ENCODE results near the gene CEACAM1. TPM values are rescaled to one million over a fixed set of nuclear protein-coding genes. Genes with fewer than 3 reads are reported as not detected.
A peak's percentile ranks its signal among the peaks of the same experiment; 100 is the strongest.

Gene CEACAM1
- total and polyA plus RNA-seq, 3 donors from 2014 or later: 6.8 to 13.7 (median 12.7) TPM

DNA sequence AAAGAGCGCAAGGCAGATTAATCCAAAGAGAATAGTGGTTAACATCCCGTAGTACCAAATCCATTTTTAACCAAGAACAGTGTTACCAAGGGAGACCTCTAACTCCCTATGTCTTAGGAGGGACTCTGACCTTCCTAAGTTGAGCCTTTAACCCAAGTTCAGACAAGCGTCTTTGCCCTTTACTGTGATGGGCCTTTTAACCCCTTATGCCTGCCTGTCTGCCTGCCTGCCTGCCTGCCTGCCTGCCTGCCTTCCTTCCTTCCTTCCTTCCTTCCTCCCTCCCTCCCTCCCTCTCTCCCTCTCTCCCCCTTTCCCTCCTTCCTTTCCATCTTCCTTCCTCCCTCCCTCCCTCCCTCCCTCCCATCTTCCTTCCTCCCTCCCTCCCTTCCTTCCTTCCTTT lies 32.6 kb downstream of the CEACAM1 start:
- H3K36me3 ChIP-seq (ENCODE audit: low read depth, missing control alignments): no peaks in the 10 kb centered on the region
- 66 to 74% methylated on average over 3 of the region's 3 CpGs for WGBS, 2 donors
- no peak for DNase-seq
- intact Hi-C loops (cut with DNase I; ENCODE audit: low total_unique reads): no loop called here
- no peaks in the 10 kb centered on the region for H3K9me3 ChIP-seq
- H3K4me1 ChIP-seq: peaks cover 24% of the 10 kb centered on the region
- no peak overlapping the region for H3K4me3 ChIP-seq
- H3K27me3 ChIP-seq: no peaks in the 10 kb centered on the region
- TF ChIP-seq, protein P1, sequence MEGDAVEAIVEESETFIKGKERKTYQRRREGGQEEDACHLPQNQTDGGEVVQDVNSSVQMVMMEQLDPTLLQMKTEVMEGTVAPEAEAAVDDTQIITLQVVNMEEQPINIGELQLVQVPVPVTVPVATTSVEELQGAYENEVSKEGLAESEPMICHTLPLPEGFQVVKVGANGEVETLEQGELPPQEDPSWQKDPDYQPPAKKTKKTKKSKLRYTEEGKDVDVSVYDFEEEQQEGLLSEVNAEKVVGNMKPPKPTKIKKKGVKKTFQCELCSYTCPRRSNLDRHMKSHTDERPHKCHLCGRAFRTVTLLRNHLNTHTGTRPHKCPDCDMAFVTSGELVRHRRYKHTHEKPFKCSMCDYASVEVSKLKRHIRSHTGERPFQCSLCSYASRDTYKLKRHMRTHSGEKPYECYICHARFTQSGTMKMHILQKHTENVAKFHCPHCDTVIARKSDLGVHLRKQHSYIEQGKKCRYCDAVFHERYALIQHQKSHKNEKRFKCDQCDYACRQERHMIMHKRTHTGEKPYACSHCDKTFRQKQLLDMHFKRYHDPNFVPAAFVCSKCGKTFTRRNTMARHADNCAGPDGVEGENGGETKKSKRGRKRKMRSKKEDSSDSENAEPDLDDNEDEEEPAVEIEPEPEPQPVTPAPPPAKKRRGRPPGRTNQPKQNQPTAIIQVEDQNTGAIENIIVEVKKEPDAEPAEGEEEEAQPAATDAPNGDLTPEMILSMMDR (IDR thresholded peaks at IDR 0.05): no peak
- TF ChIP-seq POLR2A (IDR thresholded peaks at IDR 0.05): no peak
- H3K27ac ChIP-seq: peak overlapping the region in 1 of 2 donors; percentile 29

DNA sequence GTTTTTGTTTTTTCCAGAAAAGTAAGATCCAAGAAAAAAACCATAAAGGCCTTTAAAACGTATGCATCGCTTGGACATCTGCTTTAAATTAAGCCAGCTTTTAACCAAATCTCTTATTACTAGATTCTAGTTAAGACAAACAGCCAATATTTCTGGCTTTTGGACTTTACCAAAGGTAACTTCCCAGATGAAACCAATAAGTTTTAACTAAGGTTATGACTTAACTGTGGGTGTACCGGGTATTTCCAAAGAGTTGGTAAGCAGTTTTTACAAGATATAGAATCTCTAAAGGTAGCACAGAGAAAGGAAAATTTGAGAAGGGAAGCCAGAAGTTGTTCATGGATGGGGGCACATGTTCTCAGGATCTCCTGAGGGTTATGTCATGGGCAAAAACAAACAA lies 34.0 kb downstream of the CEACAM1 start:
- peaks cover 24% of the 10 kb centered on the region for H3K4me1 ChIP-seq
- TF ChIP-seq, protein P1 (IDR thresholded peaks at IDR 0.05): no peak
- no peak for TF ChIP-seq POLR2A (IDR thresholded peaks at IDR 0.05)
- H3K27me3 ChIP-seq: no peaks in the 10 kb centered on the region
- DNase-seq: no peak
- 79 to 80% methylated on average over 3 of the region's 3 CpGs for WGBS, 2 donors
- H3K9me3 ChIP-seq: no peaks in the 10 kb centered on the region
- H3K27ac ChIP-seq: peak overlapping the region in 1 of 2 donors; percentile 29
- no peak overlapping the region for H3K4me3 ChIP-seq
- no peaks in the 10 kb centered on the region for H3K36me3 ChIP-seq (ENCODE audit: low read depth, missing control alignments)
- intact Hi-C loops (cut with DNase I; ENCODE audit: low total_unique reads): no loop called here

DNA sequence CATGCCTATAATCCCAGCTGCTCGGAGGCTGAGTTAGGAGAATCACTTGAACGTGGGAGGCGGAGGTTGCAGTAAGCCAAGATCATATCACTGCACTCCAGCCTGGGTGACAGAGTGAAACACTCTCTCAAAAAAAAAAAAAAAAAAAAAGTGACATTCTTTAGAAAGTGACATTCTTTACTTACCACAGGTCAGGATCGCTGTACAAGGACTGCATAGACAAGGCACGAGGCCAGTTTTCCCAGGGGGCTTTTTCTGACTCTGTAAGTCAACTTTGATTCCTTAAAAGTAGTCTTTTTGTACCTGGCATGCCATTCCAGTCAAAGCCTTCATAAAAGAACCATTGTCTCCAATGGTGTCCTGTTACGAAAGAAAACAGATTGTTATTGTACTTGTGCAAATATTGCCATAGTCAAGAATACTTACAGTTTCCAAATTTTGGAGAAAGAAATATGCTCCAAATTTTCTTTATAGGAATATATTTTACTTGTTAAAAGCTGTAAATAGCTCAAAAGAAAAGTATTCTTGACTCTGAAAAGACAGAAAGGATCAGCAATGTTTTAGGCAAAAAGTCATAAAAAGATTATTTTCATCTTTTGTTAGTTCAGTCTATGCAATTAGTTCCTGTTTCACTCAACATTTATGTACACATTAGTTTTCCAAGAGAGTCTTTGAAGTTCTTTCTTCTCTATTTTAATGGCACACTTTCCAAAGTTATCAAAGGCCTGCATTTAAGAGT lies 39.3 kb downstream of the CEACAM1 start:
- Histone ChIP-seq H3K9me3 (no peaks in the 10 kb centered on the region), H3K4me1 (peaks cover 8% of the 10 kb centered on the region), H3K36me3 (ENCODE audit: low read depth, missing control alignments) (no peaks in the 10 kb centered on the region), H3K4me3 (no peak overlapping the region), H3K27ac (peak overlapping the region in 1 of 2 donors; percentile 22), H3K27me3 (no peaks in the 10 kb centered on the region)
- no peak for TF ChIP-seq POLR2A (IDR thresholded peaks at IDR 0.05)
- TF ChIP-seq, protein P1 (IDR thresholded peaks at IDR 0.05): no peak
- intact Hi-C loops (cut with DNase I; ENCODE audit: low total_unique reads): no loop called here
- WGBS, 2 donors: 70 to 75% methylated on average over 6 of the region's 6 CpGs
- peak; percentile 56 for DNase-seq

DNA sequence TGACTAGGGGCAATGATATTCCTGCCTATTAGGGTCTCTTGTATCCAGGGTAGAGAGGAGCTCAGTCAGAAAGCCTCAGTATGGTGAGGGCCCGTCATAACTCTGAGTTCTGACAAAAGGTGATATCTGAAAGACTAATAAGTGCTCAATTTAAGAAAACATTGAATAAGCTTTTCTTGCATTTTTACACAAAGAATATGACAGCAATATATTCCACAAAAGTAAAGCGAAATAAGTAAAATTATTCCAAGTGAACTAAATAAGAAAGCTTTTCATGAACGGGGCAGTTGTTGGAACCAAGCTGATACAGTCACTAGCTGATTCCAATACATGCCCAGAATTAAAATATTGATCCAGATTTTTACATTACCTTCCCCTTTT lies 40.5 kb downstream of the CEACAM1 start:
- DNase-seq: no peak
- TF ChIP-seq, protein P1 (IDR thresholded peaks at IDR 0.05): no peak
- TF ChIP-seq POLR2A (IDR thresholded peaks at IDR 0.05): no peak
- Histone ChIP-seq H3K27me3 (no peaks in the 10 kb centered on the region), H3K4me3 (no peak overlapping the region), H3K36me3 (ENCODE audit: low read depth, missing control alignments) (no peaks in the 10 kb centered on the region), H3K9me3 (no peaks in the 10 kb centered on the region), H3K27ac (peak overlapping the region; percentile 4 to 55), H3K4me1 (peaks cover 8% of the 10 kb centered on the region)
- intact Hi-C loops (cut with DNase I; ENCODE audit: low total_unique reads): no loop called here
- 81 to 82% methylated on average over 3 of the region's 3 CpGs for WGBS, 2 donors
